A549 (cell line): ENCODE data around the gene HIVEP3. TPM values are rescaled to one million over a fixed set of nuclear protein-coding genes. Genes with fewer than 3 reads are reported as not detected.

Source experiments
- ATAC-seq, 2 experiments: fragments of 200-7000 bp in 1 of 2; fragments of >200 bp in 1 of 2; cut with Nextera tagmentation in 1 of 2; cut with Tn5 transposase in 1 of 2; 3 replicates each; pipeline versions ENCODE4 v1.8.0 to v1.9.1; 2018 to 2020; ENCODE audit warnings: mild to moderate bottlenecking in 1 of 2, moderate library complexity in 1 of 2
- CTCF ChIA-PET: fragments of 300-600 bp; sonication (Branson Sonifier 250); formaldehyde crosslinking; extraction: SDS; loops from one replicate; lab custom pipeline; 2021; ENCODE audit warnings: antibody characterized with exemption, inconsistent platforms; lab: Yijun Ruan, JAX
- POLR2A ChIA-PET: fragments of 350-600 bp; formaldehyde crosslinking; extraction: SDS; loops from one replicate; lab custom pipeline; 2021; ENCODE audit warnings: antibody characterized with exemption, inconsistent platforms; lab: Yijun Ruan, JAX
- DNase-seq, 2 experiments: peaks; one replicate each; pipeline versions ENCODE4 v3.0.0 to v3.0.0-alpha.2; 2011 to 2016; ENCODE audit warnings: low read depth in 1 of 2, low spot score in 1 of 2
- FAIRE-seq: peaks from 2 replicates; lab custom pipeline; 2011; peaks lifted over from hg19 to GRCh38; lab: Jason Lieb, UNC
- H3K27ac ChIP-seq, 2 experiments: fragments of >200 bp; sonication (Bioruptor Twin); formaldehyde crosslinking; 3 replicates each; pipeline ENCODE4 v1.5.1; 2016 to 2017
- H3K4me1 ChIP-seq: fragments of >200 bp; sonication (Bioruptor Twin); formaldehyde crosslinking; 3 replicates; pipeline ENCODE4 v1.6.1; 2016
- H3K4me2 ChIP-seq: fragments of >200 bp; sonication (Bioruptor Twin); formaldehyde crosslinking; 3 replicates; pipeline ENCODE4 v1.6.1; 2016
- H3K4me3 ChIP-seq: fragments of >200 bp; sonication (Bioruptor Twin); formaldehyde crosslinking; 3 replicates; pipeline ENCODE4 v1.5.1; 2016
- H3K9me3 ChIP-seq: fragments of >200 bp; sonication (Bioruptor Twin); formaldehyde crosslinking; 3 replicates; pipeline ENCODE4 v1.6.1; 2016
- CEBPB ChIP-seq, 2 experiments: fragments of >200 bp in 1 of 2; sonication (Bioruptor Twin) in 1 of 2; formaldehyde crosslinking in 1 of 2; IDR thresholded peaks; 2 replicates each; pipeline ENCODE4 v1.6.1; 2012 to 2016
- CHD4 ChIP-seq: fragments of 200-600 bp; sonication (generic); IDR thresholded peaks from 2 replicates; pipeline ENCODE4 v1.6.1; 2016; ENCODE audit warnings: antibody characterized with exemption, mild to moderate bottlenecking, borderline replicate concordance
- EHMT2 ChIP-seq: fragments of 200-600 bp; sonication (generic); IDR thresholded peaks from 2 replicates; pipeline ENCODE4 v1.6.1; 2016; ENCODE audit warnings: antibody characterized with exemption, low read depth, mild to moderate bottlenecking, moderate library complexity
- EP300 ChIP-seq, 2 experiments: fragments of >200 bp; sonication (Bioruptor Twin); formaldehyde crosslinking; IDR thresholded peaks; 2 replicates in 1 of 2; 3 replicates in 1 of 2; pipeline ENCODE4 v1.6.1; 2016 to 2017
- ESRRA ChIP-seq: fragments of 150-350 bp; IDR thresholded peaks from 2 replicates; pipeline ENCODE4 v1.6.1; 2014; ENCODE audit warnings: mild to moderate bottlenecking, low read length, borderline replicate concordance
- FOXS1 ChIP-seq: fragments of 250-450 bp; sonication (Bioruptor Pico); IDR thresholded peaks from 2 replicates; pipeline ENCODE4 v1.5.0; 2020; ENCODE audit warnings: mild to moderate bottlenecking, moderate library complexity
- HDAC2 ChIP-seq: fragments of 200-600 bp; sonication (generic); IDR thresholded peaks from 2 replicates; pipeline ENCODE4 v1.6.1; 2016
- HOXA7 ChIP-seq: fragments of 250-450 bp; sonication (Bioruptor Pico); IDR thresholded peaks from 2 replicates; pipeline ENCODE4 v1.5.0; 2020; ENCODE audit warnings: mild to moderate bottlenecking, moderate library complexity
- HOXB13 ChIP-seq: fragments of 250-450 bp; sonication (Bioruptor Pico); IDR thresholded peaks from 2 replicates; pipeline ENCODE4 v1.5.0; 2020; ENCODE audit warnings: low read depth, mild to moderate bottlenecking, moderate library complexity
- JUNB ChIP-seq: fragments of >200 bp; sonication (Bioruptor Twin); formaldehyde crosslinking; IDR thresholded peaks from 2 replicates; pipeline ENCODE4 v1.6.1; 2016
- KDM5A ChIP-seq: fragments of 200-600 bp; sonication (generic); IDR thresholded peaks from 2 replicates; pipeline ENCODE4 v1.6.1; 2016; ENCODE audit warnings: antibody characterized with exemption, mild to moderate bottlenecking
- PHF8 ChIP-seq: fragments of 200-600 bp; sonication (generic); IDR thresholded peaks from 2 replicates; pipeline ENCODE4 v1.6.1; 2016; ENCODE audit warnings: low read depth, mild to moderate bottlenecking, antibody characterized with exemption, moderate library complexity, borderline replicate concordance
- POLR2AphosphoS2 ChIP-seq: conservative IDR thresholded peaks from 2 replicates; pipeline ENCODE4 v1.6.1; 2012; ENCODE audit warnings: low read length, improper control_type of control experiment, inconsistent platforms
- RARB ChIP-seq: fragments of 250-450 bp; sonication (Bioruptor Pico); IDR thresholded peaks from 2 replicates; pipeline ENCODE4 v1.8.0; 2021; ENCODE audit warnings: mild to moderate bottlenecking, moderate library complexity
- RCOR1 ChIP-seq: fragments of 150-350 bp; IDR thresholded peaks from 2 replicates; pipeline ENCODE4 v1.6.1; 2014; ENCODE audit warnings: antibody characterized with exemption, low read length, low read depth
- REST ChIP-seq: fragments of 200-600 bp; sonication (generic); IDR thresholded peaks from 2 replicates; pipeline ENCODE4 v1.6.1; 2016; ENCODE audit warnings: antibody characterized with exemption, mild to moderate bottlenecking, moderate library complexity
- RNF2 ChIP-seq: fragments of 200-600 bp; sonication (generic); IDR thresholded peaks from 2 replicates; pipeline ENCODE4 v1.6.1; 2016; ENCODE audit warnings: low read depth, mild to moderate bottlenecking, antibody characterized with exemption, moderate library complexity, borderline replicate concordance
- SREBF2 ChIP-seq: fragments of 450-650 bp; IDR thresholded peaks from 2 replicates; pipeline ENCODE4 v1.6.1; 2014; ENCODE audit warnings: mild to moderate bottlenecking, moderate library complexity
- ZC3H11A ChIP-seq: fragments of 450-650 bp; IDR thresholded peaks from 2 replicates; pipeline ENCODE4 v1.6.1; 2014; ENCODE audit warnings: antibody characterized with exemption, mild to moderate bottlenecking
- ZFP36 ChIP-seq: fragments of 450-650 bp; IDR thresholded peaks from 2 replicates; pipeline ENCODE4 v1.6.1; 2014; ENCODE audit warnings: borderline replicate concordance; ENCODE audit not compliant: partially characterized antibody
- WGBS: methylation state at CpG from one replicate; pipeline ENCODE4 v1.1.6; 2017; ENCODE audit errors: missing lambda C conversion rate; 5-methylcytosine and 5-hydroxymethylcytosine counted together
- polyA plus RNA-seq, 4 experiments: library from polyadenylated mRNA; depleted of rRNA in 3 of 4; stranded (reverse); fragments of >200 nt; fragmentation: RNase III in 1 of 4; extraction: RNeasy Plus Mini Kit Qiagen cat#74134 plus additional on column Dnase treatment in 1 of 4; gene quantifications; 2 replicates in 3 of 4; 3 replicates in 1 of 4; pipeline ENCODE4 v1.2.3, GENCODE V29; 2011 to 2017
- TF ChIP-seq, protein P1 (sequence below): fragments of 250-450 bp; sonication (Bioruptor Pico); IDR thresholded peaks from 2 replicates; pipeline ENCODE4 v1.5.0; 2021; ENCODE audit warnings: mild to moderate bottlenecking, moderate library complexity, borderline replicate concordance
- TF ChIP-seq, protein P2 (sequence below): fragments of >200 bp; sonication (Bioruptor Twin); formaldehyde crosslinking; IDR thresholded peaks from 3 replicates; pipeline ENCODE4 v1.6.1; 2016
- TF ChIP-seq, protein P3 (sequence below): IDR thresholded peaks from 2 replicates; pipeline ENCODE4 v1.6.1; 2012; ENCODE audit warnings: low read depth, borderline replicate concordance
- TF ChIP-seq, protein P4 (sequence below): IDR thresholded peaks from 2 replicates; pipeline ENCODE4 v1.6.1; 2012

The HIVEP3 gene
- polyA plus RNA-seq, 2 of the 4 experiments (the other 2 are of a cell fraction) = 1.5 to 2.0 TPM

GRCh38 chr1:41609166-41609883, 309.4 kb downstream of the HIVEP3 start:
- ChIA-PET POLR2A (no interaction called here), CTCF (no interaction called here)
- WGBS = 59% methylated on average over 10 of the region's 10 CpGs

GRCh38 chr1:41608211-41608610, 310.5 kb downstream of the HIVEP3 start:
- DNase-seq = no peak
- no peak for ATAC-seq
- Histone ChIP-seq H3K27ac (no peak overlapping the region), H3K4me2 (no peak overlapping the region), H3K4me3 (no peak overlapping the region), H3K9me3 (no peaks in the 10 kb centered on the region), H3K4me1 (no peaks in the 10 kb centered on the region)
- CTCF ChIA-PET = interaction anchor here (1.2 kb wide), 1 partner anchor 34 kb away, joined by 4 read pairs; no protein-coding TSS in a partner anchor
- 6% methylated on average over 1 of the region's 4 CpGs for WGBS
- TF ChIP-seq EP300 (IDR thresholded peaks at IDR 0.05) (no peak), CEBPB (IDR thresholded peaks at IDR 0.05) (no peak), EHMT2 (no peak), RNF2 (no peak), FOXS1 (no peak), HDAC2 (no peak), SREBF2 (no peak), POLR2AphosphoS2 (no peak), ZFP36 (no peak), REST (no peak), KDM5A (no peak), JUNB (no peak), HOXA7 (no peak)
- TF ChIP-seq, protein P1, sequence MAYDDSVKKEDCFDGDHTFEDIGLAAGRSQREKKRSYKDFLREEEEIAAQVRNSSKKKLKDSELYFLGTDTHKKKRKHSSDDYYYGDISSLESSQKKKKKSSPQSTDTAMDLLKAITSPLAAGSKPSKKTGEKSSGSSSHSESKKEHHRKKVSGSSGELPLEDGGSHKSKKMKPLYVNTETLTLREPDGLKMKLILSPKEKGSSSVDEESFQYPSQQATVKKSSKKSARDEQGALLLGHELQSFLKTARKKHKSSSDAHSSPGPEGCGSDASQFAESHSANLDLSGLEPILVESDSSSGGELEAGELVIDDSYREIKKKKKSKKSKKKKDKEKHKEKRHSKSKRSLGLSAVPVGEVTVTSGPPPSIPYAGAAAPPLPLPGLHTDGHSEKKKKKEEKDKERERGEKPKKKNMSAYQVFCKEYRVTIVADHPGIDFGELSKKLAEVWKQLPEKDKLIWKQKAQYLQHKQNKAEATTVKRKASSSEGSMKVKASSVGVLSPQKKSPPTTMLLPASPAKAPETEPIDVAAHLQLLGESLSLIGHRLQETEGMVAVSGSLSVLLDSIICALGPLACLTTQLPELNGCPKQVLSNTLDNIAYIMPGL (CRISPR knock-in tag) = no peak
- no peak for FAIRE-seq
- POLR2A ChIA-PET = no interaction called here

More at GRCh38 chr1:41609166-41609883, 309.4 kb downstream of the HIVEP3 start:
- Histone ChIP-seq H3K4me2 (no peak overlapping the region), H3K4me3 (no peak overlapping the region), H3K27ac (no peak overlapping the region), H3K9me3 (no peaks in the 10 kb centered on the region), H3K4me1 (no peaks in the 10 kb centered on the region)
- ATAC-seq = no peak
- TF ChIP-seq, protein P2, sequence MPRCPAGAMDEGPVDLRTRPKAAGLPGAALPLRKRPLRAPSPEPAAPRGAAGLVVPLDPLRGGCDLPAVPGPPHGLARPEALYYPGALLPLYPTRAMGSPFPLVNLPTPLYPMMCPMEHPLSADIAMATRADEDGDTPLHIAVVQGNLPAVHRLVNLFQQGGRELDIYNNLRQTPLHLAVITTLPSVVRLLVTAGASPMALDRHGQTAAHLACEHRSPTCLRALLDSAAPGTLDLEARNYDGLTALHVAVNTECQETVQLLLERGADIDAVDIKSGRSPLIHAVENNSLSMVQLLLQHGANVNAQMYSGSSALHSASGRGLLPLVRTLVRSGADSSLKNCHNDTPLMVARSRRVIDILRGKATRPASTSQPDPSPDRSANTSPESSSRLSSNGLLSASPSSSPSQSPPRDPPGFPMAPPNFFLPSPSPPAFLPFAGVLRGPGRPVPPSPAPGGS = no peak
- TF ChIP-seq PHF8 (no peak), ESRRA (no peak), HOXB13 (no peak), ZC3H11A (no peak), JUNB (no peak), KDM5A (no peak), ZFP36 (no peak), CHD4 (no peak), SREBF2 (no peak), RARB (CRISPR knock-in tag) (no peak), RCOR1 (no peak)
- TF ChIP-seq, protein P3, sequence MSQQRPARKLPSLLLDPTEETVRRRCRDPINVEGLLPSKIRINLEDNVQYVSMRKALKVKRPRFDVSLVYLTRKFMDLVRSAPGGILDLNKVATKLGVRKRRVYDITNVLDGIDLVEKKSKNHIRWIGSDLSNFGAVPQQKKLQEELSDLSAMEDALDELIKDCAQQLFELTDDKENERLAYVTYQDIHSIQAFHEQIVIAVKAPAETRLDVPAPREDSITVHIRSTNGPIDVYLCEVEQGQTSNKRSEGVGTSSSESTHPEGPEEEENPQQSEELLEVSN = no peak
- TF ChIP-seq, protein P4, sequence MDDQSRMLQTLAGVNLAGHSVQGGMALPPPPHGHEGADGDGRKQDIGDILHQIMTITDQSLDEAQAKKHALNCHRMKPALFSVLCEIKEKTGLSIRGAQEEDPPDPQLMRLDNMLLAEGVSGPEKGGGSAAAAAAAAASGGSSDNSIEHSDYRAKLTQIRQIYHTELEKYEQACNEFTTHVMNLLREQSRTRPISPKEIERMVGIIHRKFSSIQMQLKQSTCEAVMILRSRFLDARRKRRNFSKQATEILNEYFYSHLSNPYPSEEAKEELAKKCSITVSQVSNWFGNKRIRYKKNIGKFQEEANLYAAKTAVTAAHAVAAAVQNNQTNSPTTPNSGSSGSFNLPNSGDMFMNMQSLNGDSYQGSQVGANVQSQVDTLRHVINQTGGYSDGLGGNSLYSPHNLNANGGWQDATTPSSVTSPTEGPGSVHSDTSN = no peak
- DNase-seq = no peak
- no peak for FAIRE-seq
